ENCODE measurements around the gene TNFSF11. TPM values are rescaled to one million over a fixed set of nuclear protein-coding genes. Genes with fewer than 3 reads are reported as not detected.

Gene TNFSF11
- polyA plus RNA-seq, 3 donors, result not detected

DNA sequence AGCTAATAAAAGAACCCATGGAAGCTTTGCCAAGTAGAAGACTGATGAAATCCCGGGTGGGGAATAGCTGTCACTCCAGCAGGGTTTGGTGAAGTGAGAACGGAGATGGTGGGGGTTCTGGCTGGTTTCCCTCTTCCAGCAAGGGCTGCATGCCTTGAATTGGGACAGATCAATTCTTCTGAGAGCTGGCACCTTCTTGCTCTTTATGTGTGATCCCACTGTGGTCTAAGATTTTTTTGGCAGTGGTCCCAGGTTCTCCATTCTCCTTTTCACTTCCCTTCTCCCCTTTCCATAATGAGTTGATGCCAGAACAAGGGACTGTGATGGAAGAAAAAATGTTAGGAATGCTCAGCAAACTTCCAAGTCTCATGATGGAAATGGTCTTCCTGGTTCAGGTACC lies 50.0 kb downstream of the TNFSF11 start:
- Histone ChIP-seq H3K9ac (ENCODE audit: insufficient read depth, low read length, poor library complexity, severe bottlenecking) (no peak overlapping the region), H3K4me1 (ENCODE audit: control insufficient read depth in 1 of 2, insufficient read depth in 2 of 2, low read length in 2 of 2) (no peaks in the 10 kb centered on the region), H4K20me1 (ENCODE audit: insufficient read depth, low read length) (no peaks in the 10 kb centered on the region), H2AFZ (ENCODE audit: insufficient read depth, low read depth, low read length, poor library complexity, severe bottlenecking) (no peak overlapping the region), H3K36me3 (replicated peaks in 1 of 2; ENCODE audit: control insufficient read depth in 1 of 2, insufficient read depth in 2 of 2, low read length in 2 of 2) (no peaks in the 10 kb centered on the region), H3K27me3 (ENCODE audit: control insufficient read depth in 2 of 2, insufficient read depth in 2 of 2, low read length in 2 of 2) (no peaks in the 10 kb centered on the region), H3K79me2 (ENCODE audit: insufficient read depth, low read length) (no peaks in the 10 kb centered on the region), H3K27ac (ENCODE audit: low read depth in 1 of 2, low read length in 2 of 2) (no peak overlapping the region), H3K4me3 (replicated peaks in 1 of 3; ENCODE audit: low read depth in 2 of 3, low read length in 3 of 3) (no peak overlapping the region), H3K9me3 (replicated peaks in 1 of 2; ENCODE audit: control insufficient read depth in 1 of 2, insufficient read depth in 1 of 2, low read length in 2 of 2) (no peaks in the 10 kb centered on the region), H3K4me2 (replicated peaks; ENCODE audit: extremely low read depth, low read length, poor library complexity, severe bottlenecking) (no peak overlapping the region)
- peaks cover 0 to 4% (median 2%) of the 10 kb centered on the region in 3 donors for H3K27me3 Mint-ChIP-seq (ENCODE audit: low read depth in 3 of 3)
- TF ChIP-seq, protein P1, sequence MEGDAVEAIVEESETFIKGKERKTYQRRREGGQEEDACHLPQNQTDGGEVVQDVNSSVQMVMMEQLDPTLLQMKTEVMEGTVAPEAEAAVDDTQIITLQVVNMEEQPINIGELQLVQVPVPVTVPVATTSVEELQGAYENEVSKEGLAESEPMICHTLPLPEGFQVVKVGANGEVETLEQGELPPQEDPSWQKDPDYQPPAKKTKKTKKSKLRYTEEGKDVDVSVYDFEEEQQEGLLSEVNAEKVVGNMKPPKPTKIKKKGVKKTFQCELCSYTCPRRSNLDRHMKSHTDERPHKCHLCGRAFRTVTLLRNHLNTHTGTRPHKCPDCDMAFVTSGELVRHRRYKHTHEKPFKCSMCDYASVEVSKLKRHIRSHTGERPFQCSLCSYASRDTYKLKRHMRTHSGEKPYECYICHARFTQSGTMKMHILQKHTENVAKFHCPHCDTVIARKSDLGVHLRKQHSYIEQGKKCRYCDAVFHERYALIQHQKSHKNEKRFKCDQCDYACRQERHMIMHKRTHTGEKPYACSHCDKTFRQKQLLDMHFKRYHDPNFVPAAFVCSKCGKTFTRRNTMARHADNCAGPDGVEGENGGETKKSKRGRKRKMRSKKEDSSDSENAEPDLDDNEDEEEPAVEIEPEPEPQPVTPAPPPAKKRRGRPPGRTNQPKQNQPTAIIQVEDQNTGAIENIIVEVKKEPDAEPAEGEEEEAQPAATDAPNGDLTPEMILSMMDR (IDR thresholded peaks at IDR 0.05), result no peak
- H3K9me3 Mint-ChIP-seq, result no peaks in the 10 kb centered on the region
- H3K4me1 Mint-ChIP-seq, result no peaks in the 10 kb centered on the region
- H3K36me3 Mint-ChIP-seq, result no peaks in the 10 kb centered on the region
- intact Hi-C loops (cut with micrococcal nuclease), result no loop called here
- H3K27ac Mint-ChIP-seq, result no peak overlapping the region
- DNase-seq, result no peak
- WGBS (ENCODE audit: insufficient coverage), result 100% methylated on average over 2 of the region's 2 CpGs
- H3K4me3 Mint-ChIP-seq, result no peak overlapping the region

DNA sequence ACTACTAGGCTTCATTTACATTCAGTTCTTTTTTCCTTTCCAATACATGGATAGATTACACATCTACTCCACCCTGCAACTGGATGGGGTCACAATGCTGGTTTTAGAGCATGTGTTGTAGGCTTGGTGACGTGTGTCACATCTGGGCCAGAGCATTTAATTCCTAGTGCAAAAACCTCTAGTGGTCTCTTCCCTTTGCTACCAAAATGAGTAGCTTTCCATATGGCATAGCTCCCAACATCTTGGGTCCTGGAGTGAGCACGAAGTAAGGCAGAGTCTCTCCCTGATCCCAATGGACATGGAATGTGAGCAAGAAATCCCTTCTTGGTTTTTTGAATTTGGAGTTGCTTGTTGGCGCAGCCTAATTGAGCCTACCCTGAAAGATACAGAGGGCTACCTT lies 51.7 kb downstream of the TNFSF11 start:
- DNase-seq, result no peak
- no peaks in the 10 kb centered on the region for H3K27me3 ChIP-seq (ENCODE audit: control insufficient read depth in 2 of 2, insufficient read depth in 2 of 2, low read length in 2 of 2)
- no peaks in the 10 kb centered on the region for H4K20me1 ChIP-seq (ENCODE audit: insufficient read depth, low read length)
- Mint-ChIP-seq H3K9me3 (no peaks in the 10 kb centered on the region), H3K4me1 (no peaks in the 10 kb centered on the region), H3K4me3 (no peak overlapping the region), H3K27me3 (ENCODE audit: low read depth in 3 of 3) (peaks cover 0 to 4% (median 2%) of the 10 kb centered on the region in 3 donors), H3K27ac (no peak overlapping the region), H3K36me3 (no peaks in the 10 kb centered on the region)
- H3K9ac ChIP-seq (ENCODE audit: insufficient read depth, low read length, poor library complexity, severe bottlenecking), result no peak overlapping the region
- no peaks in the 10 kb centered on the region for H3K36me3 ChIP-seq (replicated peaks in 1 of 2; ENCODE audit: control insufficient read depth in 1 of 2, insufficient read depth in 2 of 2, low read length in 2 of 2)
- H3K27ac ChIP-seq (ENCODE audit: low read depth in 1 of 2, low read length in 2 of 2), result no peak overlapping the region
- no peak overlapping the region for H3K4me2 ChIP-seq (replicated peaks; ENCODE audit: extremely low read depth, low read length, poor library complexity, severe bottlenecking)
- WGBS (ENCODE audit: insufficient coverage), result 100% methylated on average over 1 of the region's 3 CpGs
- no peak overlapping the region for H2AFZ ChIP-seq (ENCODE audit: insufficient read depth, low read depth, low read length, poor library complexity, severe bottlenecking)
- H3K4me3 ChIP-seq (replicated peaks in 1 of 3; ENCODE audit: low read depth in 2 of 3, low read length in 3 of 3), result no peak overlapping the region
- no peaks in the 10 kb centered on the region for H3K9me3 ChIP-seq (replicated peaks in 1 of 2; ENCODE audit: control insufficient read depth in 1 of 2, insufficient read depth in 1 of 2, low read length in 2 of 2)
- H3K4me1 ChIP-seq (ENCODE audit: control insufficient read depth in 1 of 2, insufficient read depth in 2 of 2, low read length in 2 of 2), result no peaks in the 10 kb centered on the region
- intact Hi-C loops (cut with micrococcal nuclease), result no loop called here
- TF ChIP-seq, protein P1 (IDR thresholded peaks at IDR 0.05), result no peak
- H3K79me2 ChIP-seq (ENCODE audit: insufficient read depth, low read length), result no peaks in the 10 kb centered on the region
